GM19099 (cell line): ENCODE measurements around the gene TANGO6.

ENCODE experiments used
- POLR2A ChIP-seq: IDR thresholded peaks from 3 replicates; pipeline ENCODE4 v1.6.1; 2011; ENCODE audit warnings: low read depth; ENCODE audit not compliant: insufficient read length; ENCODE audit errors: extremely low read depth

TANGO6 gene

DNA sequence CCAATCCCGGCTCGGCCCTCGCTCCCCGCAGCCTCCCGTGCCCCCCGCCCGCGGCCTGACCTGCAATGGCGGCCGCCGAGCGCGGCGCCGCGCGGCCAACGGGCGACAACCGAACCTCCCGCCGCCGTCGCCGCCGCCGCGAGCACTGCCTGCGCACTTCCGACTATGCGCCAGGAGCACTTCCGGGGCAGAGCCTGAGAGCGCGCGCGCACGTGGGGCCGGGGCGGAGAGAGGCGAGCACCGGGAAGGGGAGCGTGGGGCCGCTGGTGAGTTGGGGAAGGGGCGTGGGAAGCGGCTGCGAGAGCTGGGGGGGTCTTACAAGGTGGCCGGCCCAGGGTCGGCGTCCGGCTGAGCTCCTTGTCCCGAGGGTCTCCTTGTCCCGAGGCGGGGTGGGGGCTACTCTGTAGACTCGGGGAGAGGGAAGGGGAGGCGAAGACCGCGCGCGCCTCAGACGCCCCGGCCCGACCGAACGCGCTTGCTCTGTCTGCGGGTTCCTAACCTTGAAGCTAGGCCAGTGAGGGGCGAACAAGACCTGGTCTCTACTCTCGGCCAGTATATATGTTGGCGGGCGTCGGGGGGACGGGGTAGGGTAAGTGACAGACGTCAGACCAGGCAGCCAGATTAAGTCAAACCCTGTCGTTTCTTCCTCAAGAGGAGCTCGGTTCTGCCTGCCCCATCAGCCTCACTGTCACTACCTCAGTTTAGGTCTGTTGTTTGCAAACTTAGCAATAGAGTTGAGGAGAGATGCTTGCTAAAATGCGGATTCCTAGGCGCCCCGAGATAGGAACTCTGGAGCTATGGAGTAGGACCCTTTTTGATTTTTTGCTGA is 289.3 kb downstream of the TANGO6 start, which contains the start of the genes CHTF8 and UTP4:
Gene CHTF8, minus strand, starts transcription at position 165 of the 829 bp plus-strand sequence. CDS start 11,130 bp downstream, outside the sequence.
Gene UTP4, plus strand, starts transcription at position 226 of the 829 bp plus-strand sequence. CDS start 811 bp downstream, outside the sequence.
- TF ChIP-seq POLR2A: peak; percentile 93

GRCh38 chr16:69133373-69133954 is 290.1 kb downstream of the TANGO6 start:
- TF ChIP-seq POLR2A: no peak
